Vagina (tissue), 2 donors: ENCODE data around the gene DCDC2C. TPM values are rescaled to one million over a fixed set of nuclear protein-coding genes. Genes with fewer than 3 reads are reported as not detected.

ENCODE experiments used
- DNase-seq, 2 donors: peaks; one replicate each; pipeline ENCODE4 v3.0.0-alpha.2; 2017; ENCODE audit errors: extremely low spot score in 2 of 2
- H3K27ac ChIP-seq: fragments of 200-600 bp; sonication (generic); one replicate; pipeline ENCODE4 v1.5.1; 2019
- H3K27me3 ChIP-seq: fragments of 200-600 bp; sonication (generic); one replicate; pipeline ENCODE4 v1.5.1; 2019
- H3K36me3 ChIP-seq, 2 donors: fragments of 200-600 bp; sonication (generic); one replicate each; pipeline ENCODE4 v1.5.1; 2017 to 2019
- H3K4me1 ChIP-seq: fragments of 200-600 bp; sonication (generic); one replicate; pipeline ENCODE4 v1.5.1; 2019
- H3K4me3 ChIP-seq, 2 donors: fragments of 200-600 bp; sonication (generic); 1 replicate in 1 of 2; 2 replicates in 1 of 2; pipeline ENCODE4 v1.5.1; 2016 to 2019
- H3K9me3 ChIP-seq: fragments of 200-600 bp; sonication (generic); one replicate; pipeline ENCODE4 v1.5.1; 2019
- CTCF ChIP-seq, 3 experiments: fragments of 450-650 bp in 2 of 3; fragments of 200-600 bp in 1 of 3; sonication (generic) in 1 of 3; IDR thresholded peaks; one replicate each; pipeline ENCODE4 v1.5.1; 2017 to 2019; ENCODE audit warnings: antibody characterized with exemption in 3 of 3, mild to moderate bottlenecking in 2 of 3, moderate library complexity in 2 of 3
- POLR2A ChIP-seq, 2 donors: fragments of 450-650 bp; IDR thresholded peaks; one replicate each; pipeline ENCODE4 v1.6.1; 2017; ENCODE audit warnings: antibody characterized with exemption in 2 of 2, mild to moderate bottlenecking in 2 of 2, moderate library complexity in 2 of 2
- POLR2AphosphoS5 ChIP-seq, 2 donors: sonication (generic); formaldehyde crosslinking; IDR thresholded peaks; one replicate each; pipeline ENCODE4 v1.9.0; 2017; ENCODE audit warnings: antibody characterized with exemption in 2 of 2, mild to moderate bottlenecking in 2 of 2, low read depth in 1 of 2; ENCODE audit not compliant: insufficient read depth in 1 of 2
- intact Hi-C: fragments of 100-400 bp; cut with DNase I; formaldehyde crosslinking; loops from one replicate; pipeline ENCODE4 v1.15.1; 2023
- total RNA-seq: library from RNA; depleted of rRNA; stranded (reverse); fragments of >200 nt; gene quantifications from one replicate; pipeline ENCODE4 v1.2.3, GENCODE V29; 2016

DCDC2C gene
- total RNA-seq, 1 donor from 2014 or later: not detected

- Histone ChIP-seq H3K27ac (no peak overlapping the region), H3K4me1 (peaks cover 5% of the 10 kb centered on the region), H3K36me3 (no peaks in the 10 kb centered on the region), H3K27me3 (peaks cover 5% of the 10 kb centered on the region), H3K9me3 (no peaks in the 10 kb centered on the region), H3K4me3 (no peak overlapping the region)
- intact Hi-C loops: no loop called here
- DNase-seq: no peak
- TF ChIP-seq POLR2AphosphoS5 (IDR thresholded peaks at IDR 0.05; ENCODE audit: insufficient read depth in 1 of 2, low read depth in 1 of 2) (no peak), CTCF (IDR thresholded peaks at IDR 0.05) (no peak), POLR2A (IDR thresholded peaks at IDR 0.05) (no peak)
Observed at GRCh38 chr2:3708576-3708975, 5.2 kb downstream of the DCDC2C start.

- intact Hi-C loops: no loop called here
- Histone ChIP-seq H3K27ac (no peak overlapping the region), H3K36me3 (no peaks in the 10 kb centered on the region), H3K9me3 (no peaks in the 10 kb centered on the region), H3K27me3 (no peaks in the 10 kb centered on the region), H3K4me1 (no peaks in the 10 kb centered on the region), H3K4me3 (no peak overlapping the region)
- peak in 1 of 2 donors; percentile 14 for DNase-seq
- TF ChIP-seq POLR2AphosphoS5 (IDR thresholded peaks at IDR 0.05; ENCODE audit: insufficient read depth in 1 of 2, low read depth in 1 of 2) (no peak), CTCF (IDR thresholded peaks at IDR 0.05) (no peak), POLR2A (IDR thresholded peaks at IDR 0.05) (no peak)
Observed at GRCh38 chr2:3709225-3709624, 5.8 kb downstream of the DCDC2C start.

GRCh38 chr2:3712424-3712823, 9.0 kb downstream of the DCDC2C start:
- Histone ChIP-seq H3K27me3 (no peaks in the 10 kb centered on the region), H3K4me3 (no peak overlapping the region), H3K36me3 (no peaks in the 10 kb centered on the region), H3K9me3 (no peaks in the 10 kb centered on the region), H3K4me1 (no peaks in the 10 kb centered on the region), H3K27ac (no peak overlapping the region)
- intact Hi-C loops: no loop called here
- TF ChIP-seq POLR2A (IDR thresholded peaks at IDR 0.05) (no peak), POLR2AphosphoS5 (IDR thresholded peaks at IDR 0.05; ENCODE audit: insufficient read depth in 1 of 2, low read depth in 1 of 2) (no peak), CTCF (IDR thresholded peaks at IDR 0.05) (no peak)
- DNase-seq: peak in 1 of 2 donors; percentile 19

GRCh38 chr2:3712831-3713503, 9.6 kb downstream of the DCDC2C start:
- Histone ChIP-seq H3K36me3 (no peaks in the 10 kb centered on the region), H3K4me3 (no peak overlapping the region), H3K27me3 (no peaks in the 10 kb centered on the region), H3K27ac (no peak overlapping the region), H3K9me3 (no peaks in the 10 kb centered on the region), H3K4me1 (no peaks in the 10 kb centered on the region)
- TF ChIP-seq CTCF (IDR thresholded peaks at IDR 0.05): no peak
- TF ChIP-seq POLR2AphosphoS5 (IDR thresholded peaks at IDR 0.05; ENCODE audit: insufficient read depth in 1 of 2, low read depth in 1 of 2): no peak
- TF ChIP-seq POLR2A (IDR thresholded peaks at IDR 0.05): no peak
- peak in 1 of 2 donors; percentile 16 for DNase-seq
- intact Hi-C loops: no loop called here

GRCh38 chr2:3718679-3719078, 15.3 kb downstream of the DCDC2C start:
- Histone ChIP-seq H3K9me3 (no peaks in the 10 kb centered on the region), H3K27me3 (no peaks in the 10 kb centered on the region), H3K27ac (no peak overlapping the region), H3K4me1 (no peaks in the 10 kb centered on the region), H3K4me3 (no peak overlapping the region), H3K36me3 (no peaks in the 10 kb centered on the region)
- TF ChIP-seq CTCF (IDR thresholded peaks at IDR 0.05): no peak
- no peak for TF ChIP-seq POLR2AphosphoS5 (IDR thresholded peaks at IDR 0.05; ENCODE audit: insufficient read depth in 1 of 2, low read depth in 1 of 2)
- TF ChIP-seq POLR2A (IDR thresholded peaks at IDR 0.05): no peak
- DNase-seq: no peak
- intact Hi-C loops: no loop called here
